NK-92 treated with Interleukin-12 subunit alpha and Interleukin-12 subunit beta, amount 100 ng/mL, for 24 hours (cell line): ENCODE data around the gene CD83.

Source experiments
- DNase-seq: peaks from one replicate; lab custom pipeline; 2025; lab: John Stamatoyannopoulos, UW

Gene CD83

GRCh38 chr6:14092316-14092715, 25.3 kb upstream of the CD83 start:
- no peak for DNase-seq

GRCh38 chr6:14092838-14093789, 24.5 kb upstream of the CD83 start:
- no peak for DNase-seq

- DNase-seq: no peak
These were observed 22.9 kb upstream of the CD83 start for GRCh38 chr6:14094721-14095120.

- DNase-seq: no peak
These were observed 22.1 kb upstream of the CD83 start for GRCh38 chr6:14095437-14095836.

GRCh38 chr6:14100138-14100537, 17.4 kb upstream of the CD83 start:
- no peak for DNase-seq

- no peak for DNase-seq
These were observed 16.6 kb upstream of the CD83 start for GRCh38 chr6:14100966-14101365.

- DNase-seq: no peak
These were observed 15.2 kb upstream of the CD83 start for GRCh38 chr6:14102383-14102782.

- DNase-seq: no peak
These were observed 12.0 kb upstream of the CD83 start for GRCh38 chr6:14105547-14105946.

- DNase-seq: no peak
These were observed 10.6 kb upstream of the CD83 start for GRCh38 chr6:14107000-14107399.

GRCh38 chr6:14107711-14108494, 9.7 kb upstream of the CD83 start:
- no peak for DNase-seq

GRCh38 chr6:14108571-14109410, 8.8 kb upstream of the CD83 start:
- DNase-seq: no peak

GRCh38 chr6:14109411-14109826, 8.2 kb upstream of the CD83 start:
- no peak for DNase-seq

GRCh38 chr6:14110001-14110818, 7.4 kb upstream of the CD83 start:
- DNase-seq: no peak

- no peak for DNase-seq
These were observed 3.6 kb upstream of the CD83 start for GRCh38 chr6:14113976-14114375.

- no peak for DNase-seq
These were observed 493 bp downstream of the CD83 start for GRCh38 chr6:14118091-14118439.

- no peak for DNase-seq
These were observed 874 bp downstream of the CD83 start for GRCh38 chr6:14118446-14118845.

GRCh38 chr6:14119784-14120183, 2.2 kb downstream of the CD83 start:
- no peak for DNase-seq

GRCh38 chr6:14120546-14120945, 3.0 kb downstream of the CD83 start:
- no peak for DNase-seq

GRCh38 chr6:14121936-14122344, 4.4 kb downstream of the CD83 start:
- DNase-seq: no peak

GRCh38 chr6:14123386-14124111, 6.0 kb downstream of the CD83 start:
- DNase-seq: no peak

GRCh38 chr6:14125346-14125745, 7.8 kb downstream of the CD83 start:
- no peak for DNase-seq
